ENCODE measurements around the gene OR5V1. TPM values are rescaled to one million over a fixed set of nuclear protein-coding genes. Genes with fewer than 3 reads are reported as not detected.

The OR5V1 gene
- total and polyA plus RNA-seq, 2 of the 4 experiments (the other 2 are of a cell fraction), result not detected

- Histone ChIP-seq H3K4me2 (ENCODE audit: low read depth, low read length) (no peak within 1 kb of the TSS), H3K27me3 (ENCODE audit: control insufficient read depth, insufficient read depth, low read length) (no peaks in the 10 kb centered on the region), H3K4ac (ENCODE audit: low read depth, low read length) (no peak within 1 kb of the TSS), H2BK20ac (ENCODE audit: low read depth, low read length) (no peak within 1 kb of the TSS), H3K79me1 (ENCODE audit: low read depth in 1 of 2, low read length in 2 of 2) (no peaks in the 10 kb centered on the region), H2BK120ac (ENCODE audit: low read depth, low read length) (no peak within 1 kb of the TSS), H2AK5ac (ENCODE audit: low read depth, low read length) (no peak within 1 kb of the TSS), H2BK5ac (ENCODE audit: low read depth, low read length, poor library complexity, severe bottlenecking) (no peak within 1 kb of the TSS), H4K8ac (ENCODE audit: low read depth in 2 of 2, low read length in 2 of 2) (no peak within 1 kb of the TSS), H3K9me3 (ENCODE audit: control insufficient read depth, insufficient read depth, low read length) (peaks cover 14% of the 10 kb centered on the region), H3K23ac (ENCODE audit: low read depth, low read length) (no peak within 1 kb of the TSS), H2AK9ac (replicated peaks; ENCODE audit: low read depth, low read length, poor library complexity) (no peak within 1 kb of the TSS), H3K36me3 (ENCODE audit: control insufficient read depth, insufficient read depth, low read length) (no peaks in the 10 kb centered on the region), H4K91ac (ENCODE audit: insufficient read depth, low read depth, low read length) (no peak within 1 kb of the TSS), H2BK15ac (ENCODE audit: low read depth, low read length) (no peak within 1 kb of the TSS), H3K14ac (replicated peaks; ENCODE audit: low read depth, low read length) (no peak within 1 kb of the TSS), H4K5ac (ENCODE audit: low read depth, low read length) (no peak within 1 kb of the TSS), H3K9me1 (ENCODE audit: insufficient read depth, low read length) (no peaks in the 10 kb centered on the region), H2AFZ (replicated peaks; ENCODE audit: low read length, poor library complexity) (no peak within 1 kb of the TSS), H3K4me1 (ENCODE audit: control insufficient read depth, insufficient read depth, low read length) (no peaks in the 10 kb centered on the region), H4K20me1 (ENCODE audit: insufficient read depth, low read length) (no peaks in the 10 kb centered on the region), H3K18ac (ENCODE audit: low read depth, low read length) (no peak within 1 kb of the TSS), H3K56ac (ENCODE audit: extremely low read depth, insufficient read depth, low read length) (no peak within 1 kb of the TSS), H3K4me3 (ENCODE audit: insufficient read depth, low read depth, low read length) (no peak within 1 kb of the TSS), H3K27ac (ENCODE audit: insufficient read depth, low read length) (no peak within 1 kb of the TSS), H3K9ac (ENCODE audit: low read depth, low read length) (no peak within 1 kb of the TSS)
- TF ChIP-seq FOS (IDR thresholded peaks at IDR 0.05; ENCODE audit: low read depth, low read length) (no peak), RAD21 (IDR thresholded peaks at IDR 0.05; ENCODE audit: low read length) (no peak), BHLHE40 (IDR thresholded peaks at IDR 0.05; ENCODE audit: low read depth, low read length) (no peak), CEBPB (IDR thresholded peaks at IDR 0.05; ENCODE audit: low read depth, low read length) (no peak), ELK1 (IDR thresholded peaks at IDR 0.05; ENCODE audit: borderline replicate concordance, low read depth, low read length) (no peak), RCOR1 (IDR thresholded peaks at IDR 0.05; ENCODE audit: insufficient replicate concordance, low read length) (no peak), MXI1 (IDR thresholded peaks at IDR 0.05; ENCODE audit: borderline replicate concordance, low read depth, low read length) (no peak), CTCF (conservative IDR thresholded peaks at IDR 0.05; ENCODE audit: low read depth, low read length) (no peak), MAZ (IDR thresholded peaks at IDR 0.05; ENCODE audit: borderline replicate concordance, low read depth, low read length) (no peak), SMC3 (IDR thresholded peaks at IDR 0.05; ENCODE audit: low read depth, low read length) (no peak), RFX5 (IDR thresholded peaks at IDR 0.05; ENCODE audit: low read depth, low read length) (no peak), POLR2A (IDR thresholded peaks at IDR 0.05; ENCODE audit: low read depth, low read length) (no peak), NFE2L2 (IDR thresholded peaks at IDR 0.05; ENCODE audit: low read depth, low read length) (no peak), MAFK (IDR thresholded peaks at IDR 0.05; ENCODE audit: low read depth, low read length) (no peak), CHD1 (IDR thresholded peaks at IDR 0.05; ENCODE audit: low read depth, low read length) (no peak)
- TF ChIP-seq, protein P1, sequence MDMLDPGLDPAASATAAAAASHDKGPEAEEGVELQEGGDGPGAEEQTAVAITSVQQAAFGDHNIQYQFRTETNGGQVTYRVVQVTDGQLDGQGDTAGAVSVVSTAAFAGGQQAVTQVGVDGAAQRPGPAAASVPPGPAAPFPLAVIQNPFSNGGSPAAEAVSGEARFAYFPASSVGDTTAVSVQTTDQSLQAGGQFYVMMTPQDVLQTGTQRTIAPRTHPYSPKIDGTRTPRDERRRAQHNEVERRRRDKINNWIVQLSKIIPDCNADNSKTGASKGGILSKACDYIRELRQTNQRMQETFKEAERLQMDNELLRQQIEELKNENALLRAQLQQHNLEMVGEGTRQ (IDR thresholded peaks at IDR 0.05; ENCODE audit: low read depth, low read length), result no peak
- in situ Hi-C loops (cut with MboI; ENCODE audit: low sequenced_read_pairs), result no loop called here
- ATAC-seq (ENCODE audit: low read depth), result no peak
- DNase-seq, result no peak
- intact Hi-C loops (cut with micrococcal nuclease), result no loop called here
- BruUV-seq (replicated peaks), result no TSS peak
- ChIA-PET CTCF (no interaction called here), POLR2A (ENCODE audit: unreplicated experiment) (no interaction called here)
- dilution Hi-C loops (cut with HindIII; ENCODE audit: low sequenced_read_pairs, unreplicated experiment), result no loop called here
These were observed 26.7 kb upstream of the OR5V1 start, which contains the start of gene OR12D2 for GRCh38 chr6:29395331-29395730. OR12D2 (plus strand) TSS chr6:29395631; CDS start chr6:29396700, 1,069 bp downstream.
